Measurements from ENCODE around the gene RAB6B.
A peak's percentile ranks its signal among the peaks of the same experiment; 100 is the strongest.
"Not testable (repeated sequence)": the region's sequence is repeated elsewhere in the genome, so short reads cannot be mapped to it uniquely, and the experiment has no call there.

Gene RAB6B

DNA sequence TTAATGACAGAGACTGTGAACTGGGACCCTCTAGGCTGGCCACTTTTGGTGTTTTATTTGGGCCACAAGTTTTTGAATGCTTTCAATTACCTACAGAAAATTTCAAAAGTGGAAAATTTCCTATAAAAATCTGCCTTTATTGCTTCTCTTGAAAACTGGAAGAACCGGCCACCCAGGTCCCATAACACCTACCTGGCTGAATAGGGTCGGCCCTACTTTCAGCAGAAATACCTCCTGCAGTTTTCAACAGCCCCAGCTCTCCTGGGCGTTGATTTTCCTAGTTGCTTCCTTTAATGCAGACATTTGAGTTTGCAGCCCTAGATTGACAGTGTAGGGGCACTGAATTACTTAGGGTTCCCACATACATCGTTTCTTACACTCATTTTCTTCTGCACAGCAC is 90.8 kb downstream of the RAB6B start:
- no peak for DNase-seq

DNA sequence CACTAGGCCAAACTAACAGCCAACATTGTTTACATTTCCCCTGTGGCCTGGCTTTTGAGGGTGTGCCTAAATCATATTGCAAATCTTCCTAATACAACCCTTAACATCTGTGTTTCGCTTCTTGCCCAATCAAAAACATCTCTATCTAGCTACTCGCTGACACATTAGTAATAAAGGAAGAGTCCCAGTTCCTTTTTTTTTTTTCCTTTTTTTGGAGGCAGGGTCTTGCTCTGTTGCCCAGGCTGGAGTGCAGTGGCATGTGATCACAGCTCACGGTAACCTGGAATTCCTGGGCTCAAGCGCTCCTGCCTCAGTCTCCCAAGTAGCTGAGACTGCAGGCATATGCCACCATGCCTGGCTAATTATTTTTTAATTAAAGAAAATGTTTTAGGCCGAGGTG is 92.2 kb downstream of the RAB6B start:
- peak; percentile 8 to 60 (median 38) for DNase-seq

- peak; percentile 71 to 85 (median 75) for DNase-seq
Measured at GRCh38 chr3:133799794-133800585, 95.7 kb downstream of the RAB6B start.

- no peak for DNase-seq
Measured at GRCh38 chr3:133797396-133798105, 98.1 kb downstream of the RAB6B start.

GRCh38 chr3:133792171-133792763 is 103.4 kb downstream of the RAB6B start:
- no peak for DNase-seq

DNA sequence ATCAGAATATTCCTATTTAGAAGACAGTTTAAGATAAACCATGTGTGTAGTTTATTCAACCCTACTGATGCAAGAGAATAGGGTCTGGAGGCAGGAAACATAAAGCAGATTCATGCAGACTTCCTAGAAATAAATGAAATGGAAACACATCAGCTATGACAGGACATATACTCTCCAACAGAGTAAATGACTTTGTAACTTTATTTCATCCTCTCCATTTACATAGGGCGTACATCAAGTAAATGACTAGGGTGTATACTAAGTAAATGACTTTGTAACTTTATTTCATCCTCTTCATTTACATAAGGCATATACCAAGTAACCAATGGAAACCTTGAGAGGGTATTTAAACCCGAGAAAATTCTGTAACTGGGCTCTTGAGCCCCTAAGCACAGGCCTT is 107.7 kb downstream of the RAB6B start:
- no peak for DNase-seq

DNA sequence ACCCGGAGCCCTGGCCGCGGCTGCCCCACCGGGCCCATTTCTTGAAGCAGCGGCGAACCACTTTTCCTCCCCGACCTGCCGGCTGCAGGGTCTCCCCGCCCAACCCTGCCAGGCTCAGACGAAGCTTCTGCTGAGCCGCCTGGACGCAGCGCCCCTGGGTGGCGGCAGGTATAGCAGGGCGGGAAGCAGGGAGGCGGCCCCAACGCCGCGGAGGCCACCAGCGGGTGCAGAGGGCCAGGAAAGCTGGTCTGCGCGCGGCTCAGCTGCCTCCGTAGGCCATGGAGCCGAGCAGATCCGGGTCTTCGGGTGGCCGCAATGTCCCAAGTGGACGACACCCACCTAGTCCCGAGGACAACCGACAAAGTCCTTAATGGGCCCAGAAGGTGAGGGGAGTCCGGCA is 111.9 kb downstream of the RAB6B start:
- no peak for DNase-seq

- no peak for DNase-seq
Measured at GRCh38 chr3:133782454-133782853, 113.2 kb downstream of the RAB6B start.

DNA sequence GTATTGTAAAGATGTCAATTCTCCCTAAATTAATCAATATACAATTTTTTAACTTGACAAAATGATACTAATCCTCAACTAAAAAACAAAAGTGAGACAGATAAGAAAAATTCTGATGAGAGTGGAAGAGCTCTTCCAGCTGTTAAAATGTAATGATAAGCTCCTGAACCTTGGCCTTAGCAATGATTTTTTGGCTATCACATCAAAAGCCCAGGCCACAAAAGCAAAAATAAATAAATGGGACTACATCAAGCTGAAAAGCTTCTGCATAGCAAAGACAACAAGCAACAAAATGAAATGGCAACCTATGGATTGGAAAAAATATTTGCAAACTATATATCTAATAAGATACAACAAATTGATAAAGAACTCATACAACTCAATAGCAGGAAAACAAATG is 114.1 kb downstream of the RAB6B start:
- DNase-seq, result no peak

GRCh38 chr3:133780756-133781155 is 114.9 kb downstream of the RAB6B start:
- not testable (repeated sequence) for DNase-seq

GRCh38 chr3:133779626-133780203 is 116.0 kb downstream of the RAB6B start:
- DNase-seq, result no peak

- no peak for DNase-seq
Measured at GRCh38 chr3:133777807-133778568, 117.7 kb downstream of the RAB6B start.

DNA sequence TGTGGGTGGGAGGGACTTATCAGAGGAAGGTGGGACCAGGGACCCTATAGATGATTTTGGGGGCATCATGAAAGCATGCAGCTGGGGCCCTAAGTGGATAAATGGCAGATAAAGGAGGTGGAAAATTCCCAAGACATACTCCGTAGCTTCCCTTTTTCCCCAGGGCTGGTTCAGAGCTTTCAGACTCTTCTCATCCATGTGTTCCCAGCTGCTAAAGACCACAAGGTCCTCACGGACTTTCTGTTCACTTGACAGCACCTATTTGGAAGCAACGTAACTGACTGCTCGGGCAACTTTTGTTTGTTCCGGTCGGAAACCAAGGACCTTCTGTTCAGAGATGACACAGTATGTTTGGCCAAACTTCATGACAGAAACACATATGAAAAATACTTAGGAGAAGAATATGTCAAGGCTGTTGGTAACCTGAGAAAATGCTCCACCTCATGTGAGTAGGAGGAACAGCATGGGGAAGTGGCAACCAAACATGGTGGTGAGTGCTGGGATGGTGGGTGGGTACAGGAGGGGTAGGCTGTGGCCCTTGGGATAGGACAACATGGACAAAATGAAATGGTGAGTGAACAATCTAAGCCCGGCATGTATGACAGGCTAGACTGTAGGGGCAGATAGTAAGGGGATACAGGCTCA is 118.8 kb downstream of the RAB6B start:
- no peak for DNase-seq

- no peak for DNase-seq
Measured at GRCh38 chr3:133775835-133776234, 119.8 kb downstream of the RAB6B start.

DNA sequence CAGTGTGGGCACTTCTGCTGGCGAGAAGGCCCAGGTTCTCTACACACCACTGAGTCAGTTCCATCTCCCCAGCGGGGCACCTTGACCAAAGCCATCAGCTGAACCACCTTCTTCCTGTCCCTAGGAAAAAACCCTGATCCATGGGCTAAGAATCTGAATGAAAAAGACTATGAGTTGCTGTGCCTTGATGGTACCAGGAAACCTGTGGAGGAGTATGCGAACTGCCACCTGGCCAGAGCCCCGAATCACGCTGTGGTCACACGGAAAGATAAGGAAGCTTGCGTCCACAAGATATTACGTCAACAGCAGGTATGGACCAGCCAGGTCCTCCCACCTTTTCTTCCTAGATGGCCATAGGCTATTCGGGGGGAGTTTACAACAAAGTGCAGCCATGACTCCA is 120.4 kb downstream of the RAB6B start:
- DNase-seq, result no peak

Measured in suppressor macrophage (primary cell).